Measurements from ENCODE around the gene HECTD4.

HECTD4 gene

GRCh38 chr12:112381883-112382796, at the start of gene HECTD4:
HECTD4 (minus strand) TSS chr12:112382431; CDS start chr12:112382128, 303 bp downstream.
- no peak for TF ChIP-seq CTCF (IDR thresholded peaks at IDR 0.05; ENCODE audit: borderline replicate concordance, insufficient read depth, low read depth, low read length)
- H3K4me3 ChIP-seq (ENCODE audit: low read depth, low read length): peak within 1 kb of the TSS; percentile 90

GRCh38 chr12:112431965-112432364, 49.7 kb upstream of the HECTD4 start:
- TF ChIP-seq CTCF (IDR thresholded peaks at IDR 0.05; ENCODE audit: borderline replicate concordance, insufficient read depth, low read depth, low read length): no peak
- H3K4me3 ChIP-seq (ENCODE audit: low read depth, low read length): no peak overlapping the region

- no peak for TF ChIP-seq CTCF (IDR thresholded peaks at IDR 0.05; ENCODE audit: borderline replicate concordance, insufficient read depth, low read depth, low read length)
- H3K4me3 ChIP-seq (ENCODE audit: low read depth, low read length): no peak overlapping the region
Observed at GRCh38 chr12:112430929-112431328, 48.7 kb upstream of the HECTD4 start.

DNA sequence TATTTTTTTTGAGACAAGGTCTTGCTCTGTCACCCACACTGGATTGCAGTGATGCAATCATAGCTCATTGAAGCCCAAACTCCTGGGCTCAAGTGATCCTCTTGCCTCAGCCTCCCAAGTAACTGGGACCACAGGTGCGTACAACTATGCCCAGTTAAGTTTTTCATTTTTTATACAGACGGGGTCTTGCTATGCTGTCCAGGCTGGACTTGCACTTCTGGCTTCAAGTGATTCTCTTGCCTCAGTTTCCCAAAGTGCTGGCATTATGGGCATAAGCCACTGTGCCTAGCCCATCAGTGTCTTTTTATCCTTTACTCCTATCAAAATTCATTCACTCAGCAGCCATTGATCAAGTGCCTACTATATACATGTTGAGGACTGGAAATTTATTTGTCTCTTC, 45.5 kb upstream of the HECTD4 start:
- no peak overlapping the region for H3K4me3 ChIP-seq (ENCODE audit: low read depth, low read length)
- no peak for TF ChIP-seq CTCF (IDR thresholded peaks at IDR 0.05; ENCODE audit: borderline replicate concordance, insufficient read depth, low read depth, low read length)

GRCh38 chr12:112425582-112426382, 43.6 kb upstream of the HECTD4 start:
- no peak overlapping the region for H3K4me3 ChIP-seq (ENCODE audit: low read depth, low read length)
- TF ChIP-seq CTCF (IDR thresholded peaks at IDR 0.05; ENCODE audit: borderline replicate concordance, insufficient read depth, low read depth, low read length): no peak

GRCh38 chr12:112424126-112424525, 41.9 kb upstream of the HECTD4 start:
- H3K4me3 ChIP-seq (ENCODE audit: low read depth, low read length): no peak overlapping the region
- no peak for TF ChIP-seq CTCF (IDR thresholded peaks at IDR 0.05; ENCODE audit: borderline replicate concordance, insufficient read depth, low read depth, low read length)
